CD4-positive, alpha-beta T cell treated with Interleukin-4 for 1 hour (primary cell): ENCODE measurements around the gene SUPT3H.
A peak's percentile ranks its signal among the peaks of the same experiment; 100 is the strongest.
"Not testable (repeated sequence)": the region's sequence is repeated elsewhere in the genome, so short reads cannot be mapped to it uniquely, and the experiment has no call there.

Experiments
- DNase-seq, 2 donors: peaks; one replicate each; pipeline ENCODE4 v3.0.0-alpha.2; 2020 to 2022

SUPT3H gene

GRCh38 chr6:45170309-45170708, 207.4 kb downstream of the SUPT3H start:
- no peak for DNase-seq

- DNase-seq: no peak
These were observed 207.9 kb downstream of the SUPT3H start for GRCh38 chr6:45169815-45170214.

GRCh38 chr6:45163952-45164766, 213.6 kb downstream of the SUPT3H start:
- no peak for DNase-seq

GRCh38 chr6:45160305-45160704, 217.4 kb downstream of the SUPT3H start:
- DNase-seq: no peak

- peak in 1 of 2 donors; percentile 54 for DNase-seq
These were observed 221.7 kb downstream of the SUPT3H start for GRCh38 chr6:45156075-45156474.

- DNase-seq: no peak
These were observed 222.3 kb downstream of the SUPT3H start for GRCh38 chr6:45155341-45155894.

GRCh38 chr6:45154679-45155078, 223.1 kb downstream of the SUPT3H start:
- DNase-seq: no peak

GRCh38 chr6:45148711-45149341, 228.9 kb downstream of the SUPT3H start:
- DNase-seq: no peak

- DNase-seq: no peak
These were observed 229.5 kb downstream of the SUPT3H start for GRCh38 chr6:45148278-45148677.

GRCh38 chr6:45145658-45146057, 232.1 kb downstream of the SUPT3H start:
- not testable (repeated sequence) for DNase-seq

- no peak for DNase-seq
These were observed 239.0 kb downstream of the SUPT3H start for GRCh38 chr6:45138765-45139164.

- DNase-seq: no peak
These were observed 241.2 kb downstream of the SUPT3H start for GRCh38 chr6:45136495-45136894.

- no peak for DNase-seq
These were observed 245.0 kb downstream of the SUPT3H start for GRCh38 chr6:45132658-45133294.

GRCh38 chr6:45132059-45132458, 245.7 kb downstream of the SUPT3H start:
- DNase-seq: no peak

- no peak for DNase-seq
These were observed 248.7 kb downstream of the SUPT3H start for GRCh38 chr6:45129051-45129450.

GRCh38 chr6:45127185-45127584, 250.5 kb downstream of the SUPT3H start:
- no peak for DNase-seq

GRCh38 chr6:45126033-45126432, 251.7 kb downstream of the SUPT3H start:
- no peak for DNase-seq

GRCh38 chr6:45123023-45123422, 254.7 kb downstream of the SUPT3H start:
- DNase-seq: no peak

- no peak for DNase-seq
These were observed 259.0 kb downstream of the SUPT3H start for GRCh38 chr6:45118754-45119153.

GRCh38 chr6:45116714-45117410, 260.9 kb downstream of the SUPT3H start:
- peak in 1 of 2 donors; percentile 5 for DNase-seq

GRCh38 chr6:45115696-45116095, 262.0 kb downstream of the SUPT3H start:
- no peak for DNase-seq

- DNase-seq: no peak
These were observed 265.0 kb downstream of the SUPT3H start for GRCh38 chr6:45112711-45113110.

- no peak for DNase-seq
These were observed 268.2 kb downstream of the SUPT3H start for GRCh38 chr6:45109551-45109950.
